ENCODE results near the gene NFE2L3.

- peak in 1 of 3 experiments; percentile 16 for TF ChIP-seq CTCF (IDR thresholded peaks at IDR 0.05)
- peak; percentile 57 to 100 for TF ChIP-seq POLR2A (IDR thresholded peaks at IDR 0.05)
These were observed 48.6 kb downstream of the NFE2L3 start, which contains the start of gene HNRNPA2B1 for GRCh38 chr7:26200444-26201246.
